Measurements from ENCODE around the gene MAST2. TPM values are rescaled to one million over a fixed set of nuclear protein-coding genes. Genes with fewer than 3 reads are reported as not detected.

Gene MAST2
- total RNA-seq, 1 experiment from 2014 or later = 37.2 TPM

GRCh38 chr1:45958317-45958716, 154.9 kb downstream of the MAST2 start:
- peaks cover 43% of the 10 kb centered on the region for H3K4me1 Mint-ChIP-seq
- ChIA-PET CTCF (no interaction called here), POLR2A (no interaction called here)
- no peak for DNase-seq (ENCODE audit: low spot score)
- H3K4me3 Mint-ChIP-seq = no peak overlapping the region
- peaks cover 10% of the 10 kb centered on the region for H3K9me3 Mint-ChIP-seq
- H3K27ac Mint-ChIP-seq = no peak overlapping the region
- no peaks in the 10 kb centered on the region for H3K27me3 Mint-ChIP-seq (ENCODE audit: low read depth)
- ATAC-seq = no peak
- peaks cover 29% of the 10 kb centered on the region for H3K36me3 Mint-ChIP-seq
- no peak for TF ChIP-seq SOX15 (CRISPR knock-in tag; IDR thresholded peaks at IDR 0.05)
- TF ChIP-seq ZNF423 (CRISPR knock-in tag; IDR thresholded peaks at IDR 0.05) = no peak
- no peak for TF ChIP-seq TP53 (CRISPR knock-in tag; IDR thresholded peaks at IDR 0.05)
- no peak for TF ChIP-seq CTCF (IDR thresholded peaks at IDR 0.05)
- no peak for TF ChIP-seq OVOL2 (CRISPR knock-in tag; IDR thresholded peaks at IDR 0.05; ENCODE audit: borderline replicate concordance)
- no peak for TF ChIP-seq ATF2 (CRISPR knock-in tag; IDR thresholded peaks at IDR 0.05; ENCODE audit: borderline replicate concordance, low read depth)
- no peak for TF ChIP-seq FOXP4 (CRISPR knock-in tag; IDR thresholded peaks at IDR 0.05)
- no peak for TF ChIP-seq ZNF281 (CRISPR knock-in tag; IDR thresholded peaks at IDR 0.05)
- TF ChIP-seq GTF2I (CRISPR knock-in tag; conservative IDR thresholded peaks at IDR 0.05) = no peak
- TF ChIP-seq ZNF396 (CRISPR knock-in tag; IDR thresholded peaks at IDR 0.05; ENCODE audit: borderline replicate concordance) = no peak
- no peak for TF ChIP-seq KAT7 (CRISPR knock-in tag; IDR thresholded peaks at IDR 0.05; ENCODE audit: borderline replicate concordance)
- TF ChIP-seq CBFB (CRISPR knock-in tag; IDR thresholded peaks at IDR 0.05; ENCODE audit: low read depth) = no peak

GRCh38 chr1:45960930-45961715, 157.7 kb downstream of the MAST2 start:
- ChIA-PET POLR2A (no interaction called here), CTCF (no interaction called here)
- H3K27me3 Mint-ChIP-seq (ENCODE audit: low read depth) = no peaks in the 10 kb centered on the region
- H3K27ac Mint-ChIP-seq = no peak overlapping the region; the same call in 1 of the 2 replicates
- H3K4me3 Mint-ChIP-seq = no peak overlapping the region
- DNase-seq (ENCODE audit: low spot score) (no peak), ATAC-seq (no peak)
- peaks cover 21% of the 10 kb centered on the region for H3K4me1 Mint-ChIP-seq
- peaks cover 31% of the 10 kb centered on the region for H3K36me3 Mint-ChIP-seq
- peaks cover 10% of the 10 kb centered on the region for H3K9me3 Mint-ChIP-seq
- TF ChIP-seq ZBTB43 (CRISPR knock-in tag; IDR thresholded peaks at IDR 0.05) (no peak), PRDM15 (CRISPR knock-in tag; IDR thresholded peaks at IDR 0.05) (no peak), KAT7 (CRISPR knock-in tag; IDR thresholded peaks at IDR 0.05; ENCODE audit: borderline replicate concordance) (no peak), STAT6 (CRISPR knock-in tag; conservative IDR thresholded peaks at IDR 0.05; ENCODE audit: low read depth) (no peak)
